Measurements from ENCODE around the gene HYLS1.

HYLS1 gene

DNA sequence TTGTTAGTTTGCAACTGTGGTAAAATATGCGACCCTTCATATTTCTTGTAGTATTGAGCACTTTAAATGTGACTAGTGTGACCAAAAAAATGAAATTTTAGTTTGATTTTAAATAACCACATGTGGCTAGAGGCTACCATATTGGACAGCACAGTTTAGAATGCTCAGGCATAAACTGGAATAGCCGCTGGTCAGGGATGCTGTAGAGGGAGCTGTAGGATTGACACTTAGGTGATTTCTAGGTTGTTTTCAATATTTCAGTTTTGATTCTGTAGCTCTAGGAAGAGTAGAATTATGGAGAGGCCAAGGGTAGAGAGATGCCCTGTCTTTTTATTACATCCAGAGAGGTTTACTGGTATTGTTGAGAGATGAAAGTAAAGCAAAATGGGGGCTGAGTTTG lies 47.6 kb downstream of the HYLS1 start:
- DNase-seq: no peak

DNA sequence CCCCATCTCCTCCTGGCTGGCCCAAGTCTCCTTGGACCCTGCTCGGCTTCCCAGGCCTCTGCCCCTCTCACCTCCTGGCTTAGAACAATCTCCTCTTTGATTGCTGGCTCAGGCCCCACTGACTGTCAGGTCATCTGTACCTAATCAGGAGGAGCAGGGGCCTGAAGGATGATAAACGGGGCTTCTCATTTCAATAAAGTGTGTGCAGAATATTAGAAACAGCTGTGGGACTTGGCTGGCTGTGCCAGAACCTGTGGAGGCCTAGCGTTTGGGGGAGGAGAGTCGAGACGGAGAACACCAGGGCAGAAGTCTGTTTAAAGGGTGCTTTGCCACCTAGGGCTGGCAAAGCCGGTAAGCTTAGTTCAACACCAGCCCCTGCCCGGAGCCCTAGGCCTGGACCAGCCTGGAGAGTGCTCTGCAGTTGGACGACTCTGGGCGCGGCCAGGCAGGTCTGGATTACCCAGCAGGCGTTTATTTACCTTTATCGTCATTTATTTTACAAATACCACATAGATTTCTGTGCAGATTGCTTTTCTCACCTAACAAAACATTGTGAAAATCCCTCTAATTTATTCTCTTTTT lies 48.2 kb downstream of the HYLS1 start:
- no peak for DNase-seq

DNA sequence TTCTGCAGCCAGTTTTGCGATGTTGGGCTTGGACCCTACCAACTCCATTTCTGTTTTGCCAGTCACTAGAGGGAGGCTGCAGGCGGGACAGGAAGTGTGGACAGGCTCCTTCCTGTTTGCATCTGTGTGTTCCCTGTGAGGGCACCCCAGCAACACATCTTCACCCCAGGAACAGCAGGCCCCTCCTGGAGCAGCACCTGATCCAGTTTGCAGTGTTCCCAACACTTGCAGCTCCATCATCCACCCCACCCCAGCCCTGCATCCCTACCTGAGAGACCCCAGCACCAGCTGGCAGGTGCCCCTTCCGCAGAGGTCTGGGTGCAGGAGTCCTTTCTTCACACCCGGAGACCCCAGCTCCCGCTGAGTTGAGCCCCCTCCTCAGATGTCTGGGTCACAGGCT lies 51.0 kb downstream of the HYLS1 start:
- no peak for DNase-seq

DNA sequence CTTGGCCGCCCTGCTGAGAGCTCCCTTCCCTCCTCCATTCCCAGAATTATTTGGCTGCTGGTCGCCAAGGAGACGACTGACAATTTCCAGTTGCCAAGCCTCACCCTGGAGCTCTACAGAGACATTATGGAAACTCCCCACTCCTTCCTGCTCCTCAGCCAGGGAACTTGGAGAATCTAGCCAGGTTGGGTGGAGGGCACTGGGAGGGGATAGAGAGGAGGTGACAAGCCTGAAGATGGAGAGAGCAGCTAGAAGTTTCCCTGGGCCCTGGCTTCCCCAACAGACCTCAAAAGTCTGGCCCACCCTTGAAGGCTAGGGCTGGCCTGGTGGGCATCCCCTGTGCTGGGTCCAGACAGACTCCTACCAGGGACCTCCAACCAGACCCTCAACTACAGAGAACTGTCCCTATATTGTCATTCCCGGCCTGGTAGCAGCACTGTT lies 51.6 kb downstream of the HYLS1 start:
- no peak for DNase-seq

DNA sequence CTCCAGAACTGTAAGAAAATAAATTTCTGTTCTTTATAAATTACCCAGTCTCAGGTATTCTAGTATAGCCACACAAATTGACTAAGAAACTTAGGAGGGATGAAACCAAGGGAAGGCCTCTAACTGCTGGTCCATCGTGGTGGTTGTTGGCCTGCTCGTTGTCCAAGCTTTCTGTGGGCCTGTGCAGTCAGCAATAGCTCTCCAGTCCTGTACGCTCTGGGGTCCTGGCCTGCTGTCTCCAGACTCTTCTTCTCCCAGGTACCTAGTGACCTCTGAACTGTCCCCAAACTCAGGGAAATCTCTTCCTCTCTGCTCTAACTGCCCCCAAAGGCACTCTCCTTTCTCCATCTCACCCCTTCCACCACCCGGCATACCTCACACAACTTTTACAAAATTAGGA lies 52.7 kb downstream of the HYLS1 start:
- no peak for DNase-seq

DNA sequence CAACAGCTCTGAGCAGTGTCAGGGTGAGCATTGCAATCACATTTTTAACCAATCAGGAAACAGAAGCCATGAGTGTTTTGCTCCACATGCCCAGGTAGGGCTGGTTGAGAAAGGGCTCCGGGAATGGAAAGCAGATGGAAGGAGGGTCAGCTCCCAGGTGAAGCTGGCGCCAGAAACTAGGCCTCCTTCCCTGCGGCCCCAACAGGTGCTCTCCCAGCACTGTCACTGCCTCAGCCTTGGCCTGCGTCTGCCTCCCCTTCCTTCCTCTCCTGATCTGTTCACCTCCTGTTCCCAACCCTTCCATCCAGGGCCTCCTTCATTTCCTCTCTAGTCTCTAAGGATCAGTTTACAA lies 53.8 kb downstream of the HYLS1 start:
- no peak for DNase-seq

DNA sequence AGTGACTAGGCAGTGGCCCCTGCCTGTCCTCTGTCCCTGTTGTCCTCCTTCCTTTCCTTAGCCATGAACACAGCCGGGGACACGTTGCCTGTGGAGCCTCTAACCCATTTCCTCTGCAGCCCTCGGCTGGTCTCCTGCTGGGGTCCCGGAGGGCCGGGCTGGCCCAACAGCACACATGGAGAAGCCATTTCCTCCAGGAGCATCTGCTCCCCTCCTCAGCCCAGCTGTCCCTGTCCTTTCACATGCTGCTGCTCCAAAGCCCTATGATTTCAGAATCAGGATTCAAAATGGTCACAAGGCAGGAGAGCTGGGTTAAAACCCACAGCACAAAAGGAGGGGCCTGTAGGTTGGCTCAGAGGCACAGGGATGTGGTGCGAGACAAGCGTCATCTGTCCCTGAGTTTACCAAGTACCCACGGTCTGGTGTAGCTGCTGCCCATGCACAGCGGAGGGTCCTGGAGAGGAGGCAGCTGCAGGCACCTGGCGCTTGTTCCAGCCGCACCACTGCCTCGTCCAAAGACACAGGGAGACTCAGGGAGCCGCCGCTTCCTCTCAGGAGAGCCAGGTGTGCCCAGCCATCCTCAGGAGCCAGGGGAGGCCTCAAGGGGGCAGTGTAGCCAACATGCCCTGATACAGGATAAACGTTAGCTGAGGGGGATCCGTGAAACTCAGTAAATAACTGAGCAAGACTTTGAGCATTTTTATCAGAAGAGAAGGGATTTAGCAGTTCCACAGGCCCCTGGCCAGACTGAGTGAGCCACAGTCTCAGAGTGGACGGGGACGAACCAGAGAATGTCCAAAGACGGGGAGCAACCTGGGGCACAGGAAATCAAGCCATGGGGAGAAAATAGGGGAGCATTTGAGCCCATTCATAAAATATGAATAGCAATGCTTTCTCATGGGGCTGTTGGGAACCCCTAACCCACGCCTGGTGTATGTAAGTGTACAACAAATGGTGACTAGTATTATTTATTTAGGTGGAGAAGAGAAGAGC lies 54.4 kb downstream of the HYLS1 start:
- DNase-seq: no peak

DNA sequence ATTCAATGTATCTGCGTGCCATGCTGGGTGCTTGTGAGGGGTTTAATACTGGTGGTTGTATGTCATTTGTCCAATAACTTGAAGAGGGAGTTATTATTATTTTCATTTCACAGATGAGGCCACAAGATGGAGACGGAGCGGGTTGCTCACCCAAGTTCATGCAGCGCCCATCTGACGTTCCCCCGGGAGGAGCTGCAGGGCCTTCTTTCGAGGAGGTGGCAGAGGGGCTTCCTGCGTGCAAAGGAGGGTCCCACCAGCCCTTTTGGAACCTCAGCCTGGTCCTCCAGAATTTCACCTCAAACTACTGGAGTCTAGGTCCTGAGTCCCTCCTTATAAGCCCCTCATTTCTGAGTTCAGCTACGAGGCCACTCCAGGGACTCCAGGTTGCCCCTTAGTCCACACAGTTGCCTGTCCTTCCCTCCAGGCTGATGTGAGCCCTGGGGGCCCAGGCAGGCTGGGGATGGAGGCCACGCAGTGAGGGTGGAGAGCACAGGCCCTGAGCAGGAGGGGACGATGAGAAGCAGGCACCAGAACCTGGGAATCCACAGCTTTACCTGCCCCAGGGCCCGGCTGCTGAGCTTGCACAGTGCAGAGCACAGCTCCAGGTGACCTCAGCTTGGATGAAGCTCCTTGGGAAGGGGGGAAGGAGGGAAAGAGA lies 55.4 kb downstream of the HYLS1 start:
- DNase-seq: no peak

DNA sequence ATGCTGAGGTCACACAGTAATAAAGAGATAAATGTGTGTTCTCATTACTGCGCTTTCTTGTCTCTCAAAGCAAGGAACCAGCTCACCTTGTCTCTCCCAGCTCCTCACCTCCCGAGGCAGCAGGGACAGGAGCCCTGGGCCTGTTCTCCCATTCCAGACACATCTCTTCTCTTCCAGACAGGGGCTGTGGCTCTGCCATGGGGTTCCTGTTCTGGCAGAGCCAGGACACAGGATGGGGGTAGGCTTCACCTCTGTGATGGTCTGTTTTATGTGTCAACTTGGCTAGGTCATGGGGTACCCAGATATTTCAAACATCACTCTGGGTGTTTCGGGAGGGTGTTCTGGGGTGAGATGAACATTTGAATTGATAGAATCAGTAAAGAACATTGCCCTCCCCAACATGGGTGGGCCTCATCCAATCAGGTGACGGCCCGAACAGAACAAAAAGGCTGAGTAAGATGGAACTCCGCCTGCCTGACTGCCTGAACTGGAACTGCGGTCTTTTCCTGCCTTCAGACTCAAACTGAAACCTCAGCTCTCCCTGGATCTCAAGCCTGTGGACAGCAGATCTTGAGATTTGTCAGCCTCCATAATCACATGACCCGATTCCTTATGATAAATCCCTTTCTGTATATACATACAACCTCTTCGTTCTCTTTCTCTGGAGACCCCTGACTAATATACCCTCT lies 56.3 kb downstream of the HYLS1 start:
- DNase-seq: no peak

DNA sequence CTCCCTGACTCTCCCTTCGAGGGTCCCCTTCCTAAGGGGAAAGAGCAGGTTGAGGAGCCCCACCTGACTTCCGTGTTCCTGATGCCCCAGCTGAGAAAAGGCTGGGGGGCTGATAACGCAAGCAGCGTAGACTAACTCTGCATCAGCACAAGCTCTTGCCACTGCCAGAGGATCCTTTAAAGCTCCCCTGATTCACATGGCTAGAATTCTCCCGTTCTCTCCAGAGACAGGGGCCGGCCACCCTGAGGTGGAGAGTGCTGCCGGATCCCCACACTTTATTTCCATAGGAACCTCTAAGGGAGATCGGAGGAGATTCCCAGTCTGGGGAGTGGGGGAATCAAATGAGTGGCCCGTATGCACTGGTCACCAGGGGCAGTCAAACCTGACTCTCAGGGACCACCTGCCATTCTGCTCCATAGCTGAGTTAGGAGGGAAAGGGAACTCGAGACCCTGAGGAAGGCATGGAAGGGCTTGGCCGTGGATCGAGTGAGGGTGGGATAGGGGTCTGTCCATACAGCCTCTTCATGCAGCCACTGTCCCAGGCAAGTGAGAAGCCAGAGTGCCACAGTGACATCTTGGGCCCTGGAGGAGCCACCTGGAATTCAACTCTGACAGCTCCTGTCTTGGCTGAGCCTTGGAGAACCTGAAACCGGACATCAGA lies 57.0 kb downstream of the HYLS1 start:
- no peak for DNase-seq

DNA sequence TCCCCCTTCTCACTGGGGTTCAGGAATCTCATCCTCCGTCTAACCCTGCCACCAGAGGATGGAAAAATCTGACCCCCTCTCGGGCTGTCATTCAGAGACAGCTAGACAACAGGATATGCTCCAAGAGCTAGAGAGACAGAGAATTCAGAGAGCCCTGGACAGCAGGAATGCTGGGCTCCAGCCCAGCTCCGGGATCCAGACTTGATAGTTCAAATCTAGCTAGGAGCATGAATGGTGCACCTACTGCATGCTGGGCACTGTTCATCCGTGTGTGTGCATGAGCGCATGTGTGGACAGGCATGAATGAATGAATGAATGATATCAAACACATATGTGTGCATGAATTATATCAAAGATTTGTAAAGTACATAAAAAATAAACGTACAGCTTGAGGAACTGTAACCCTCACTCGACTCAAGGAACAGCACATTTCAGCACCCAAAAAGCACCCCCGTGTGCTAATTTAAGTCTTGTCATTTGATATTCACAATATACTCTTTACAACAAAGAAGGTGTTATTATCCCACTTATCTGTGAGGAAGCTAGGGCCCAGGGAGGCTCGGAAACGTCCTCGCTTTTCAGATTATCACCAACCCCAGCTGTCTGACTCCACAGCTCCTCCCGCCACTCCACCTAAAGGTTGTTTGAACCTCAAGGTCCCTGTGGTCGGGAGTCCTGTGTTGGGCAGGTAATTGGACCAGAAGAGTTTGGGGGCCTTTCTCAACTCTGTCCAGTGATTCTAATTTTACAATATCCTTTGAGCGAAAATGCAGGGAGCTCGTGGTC lies 57.7 kb downstream of the HYLS1 start:
- DNase-seq: no peak

DNA sequence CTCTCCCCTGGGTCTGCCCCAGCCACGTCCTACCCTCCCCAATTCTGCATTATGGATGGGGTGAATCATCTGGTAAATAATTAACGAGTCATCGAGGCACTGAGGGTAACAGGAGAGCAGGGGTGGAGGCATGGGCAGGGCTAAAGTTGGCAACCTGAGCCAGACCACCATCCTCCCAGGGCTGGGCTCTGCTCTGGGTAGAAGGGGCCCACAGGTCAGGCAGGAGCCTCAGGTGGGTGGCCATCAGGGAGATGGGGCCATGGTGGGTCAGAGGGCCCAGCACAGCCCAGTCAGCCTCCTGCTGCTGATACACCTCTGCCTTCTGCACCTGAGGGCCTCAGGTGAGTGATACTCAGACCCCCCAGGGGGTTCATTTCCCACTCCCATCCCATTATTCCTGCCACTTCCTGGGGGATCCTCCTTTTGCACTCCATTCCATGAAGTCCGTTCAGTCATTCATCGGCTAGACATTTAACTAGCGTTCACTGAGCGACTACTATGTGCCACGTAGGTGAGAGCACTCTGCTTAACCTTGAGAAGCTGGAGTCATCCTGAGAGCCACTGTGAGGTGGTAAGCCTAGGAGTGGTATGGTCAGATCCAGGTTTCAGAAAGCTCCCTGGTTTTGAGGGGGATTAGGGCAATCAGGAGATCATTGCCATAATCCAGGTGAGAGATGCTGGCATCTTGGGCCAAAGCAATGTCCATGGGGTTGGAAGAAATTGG lies 58.5 kb downstream of the HYLS1 start, which contains the start of gene VSIG10L2:
VSIG10L2 (plus strand) TSS at position 248 of the 724 bp plus-strand sequence; CDS start at position 260, 12 bp downstream.
- no peak for DNase-seq

DNA sequence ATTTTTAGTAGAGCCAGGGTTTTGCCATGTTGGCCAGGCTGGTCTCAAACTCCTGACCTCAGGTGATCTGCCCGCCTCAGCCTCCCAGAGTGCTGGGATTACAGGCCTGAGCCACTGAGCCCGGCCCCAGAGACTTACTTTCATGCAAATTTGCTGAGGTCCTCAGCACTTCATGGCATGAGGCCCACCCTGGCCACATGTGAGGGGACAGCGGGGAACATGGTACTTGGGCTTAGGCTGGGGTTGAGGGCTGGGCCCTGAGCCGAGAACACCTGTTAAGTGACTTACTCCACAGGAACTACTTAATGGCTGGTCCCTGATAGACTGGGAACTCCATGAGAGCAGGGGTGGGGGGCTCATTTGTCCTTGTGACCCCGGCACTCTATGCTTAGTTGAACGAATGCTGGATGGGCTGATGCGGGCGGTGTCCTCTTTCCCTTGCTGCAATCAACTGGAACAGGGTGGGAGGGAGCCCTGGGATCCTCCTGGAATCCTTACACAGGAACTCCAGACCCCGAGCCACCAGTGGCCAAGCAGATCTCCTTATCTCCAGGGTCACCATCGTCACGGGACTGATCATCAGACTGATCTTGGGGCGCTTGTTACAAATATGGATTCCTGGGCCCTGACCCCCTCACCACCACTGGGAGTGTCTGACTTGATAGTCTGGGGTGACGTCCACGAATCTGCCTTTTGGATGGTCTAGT lies 59.4 kb downstream of the HYLS1 start:
- no peak for DNase-seq

DNA sequence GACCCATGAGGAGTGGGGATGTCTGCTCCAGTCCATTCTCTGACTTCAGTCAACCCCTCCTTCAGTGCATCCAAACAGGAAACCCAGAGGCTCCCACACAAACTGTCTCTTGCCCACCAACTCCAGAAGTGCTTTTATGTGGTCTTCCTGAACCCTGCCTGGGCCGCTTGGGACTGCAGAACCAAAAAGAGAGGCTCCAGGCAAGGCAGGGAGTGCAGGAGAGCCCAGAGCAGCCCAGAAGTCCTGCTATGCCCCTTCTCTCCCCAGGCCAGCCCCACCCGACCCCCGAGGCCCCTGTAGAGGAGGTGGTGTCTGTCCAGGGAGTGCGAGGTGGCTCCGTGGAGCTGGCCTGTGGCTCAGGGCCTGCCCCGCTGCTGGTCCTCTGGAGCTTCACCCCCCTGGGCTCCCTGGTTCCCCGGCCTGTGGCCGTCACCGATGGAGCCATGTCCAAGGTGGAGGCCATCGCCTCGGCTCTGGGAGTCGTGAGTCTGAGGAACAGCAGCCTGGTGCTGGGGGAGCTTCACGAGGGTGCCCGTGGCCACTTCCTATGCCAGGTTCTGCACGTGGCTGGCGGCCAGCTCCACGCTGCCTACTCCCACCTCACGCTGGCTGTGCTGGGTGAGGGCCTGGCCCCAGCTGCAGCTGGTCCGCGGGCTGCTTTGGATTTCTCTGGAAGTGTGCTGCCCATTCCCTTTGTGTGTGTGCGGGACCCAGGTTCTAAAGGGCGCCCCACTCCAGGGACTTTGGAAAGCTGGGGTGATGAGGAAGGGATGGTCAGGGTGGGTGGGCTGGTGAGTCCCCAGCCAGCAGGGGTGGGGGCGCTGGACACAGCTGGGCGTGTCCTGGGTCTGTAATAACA lies 60.2 kb downstream of the HYLS1 start:
- no peak for DNase-seq

DNA sequence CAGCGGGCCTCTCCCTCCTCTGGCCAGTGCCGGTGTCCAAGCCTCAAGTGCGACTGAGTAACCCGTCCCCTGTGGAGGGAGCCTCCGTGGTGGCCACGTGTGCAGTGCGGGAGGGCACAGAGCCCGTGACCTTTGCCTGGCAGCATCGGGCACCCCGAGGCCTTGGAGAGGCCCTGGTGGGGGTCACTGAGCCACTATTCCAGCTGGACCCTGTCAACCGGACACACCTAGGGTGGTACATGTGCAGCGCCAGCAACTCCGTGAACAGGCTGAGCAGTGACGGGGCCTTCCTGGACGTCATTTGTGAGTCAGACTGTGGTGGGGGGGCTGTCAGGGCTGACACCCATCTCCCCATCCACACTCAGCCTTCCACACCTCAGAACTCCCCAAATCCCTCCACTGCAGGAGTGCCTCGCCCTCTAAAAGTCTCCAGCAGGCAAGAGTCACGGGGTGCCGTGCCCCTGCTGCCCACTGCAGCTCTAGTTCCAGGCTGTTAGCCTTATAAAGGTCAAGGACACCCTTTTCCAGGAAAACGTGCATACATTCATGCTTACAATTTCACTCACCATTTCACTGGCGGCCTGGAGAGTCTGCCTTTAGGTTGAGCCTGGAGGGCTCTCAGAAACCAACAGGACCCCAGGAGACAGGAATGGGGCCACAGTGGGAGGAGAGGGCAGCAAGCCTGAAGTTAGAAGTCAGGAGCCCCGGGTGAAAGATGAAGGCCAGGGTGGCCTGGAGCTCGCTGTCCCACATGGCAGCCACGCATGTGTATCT lies 61.0 kb downstream of the HYLS1 start:
- DNase-seq: no peak

DNA sequence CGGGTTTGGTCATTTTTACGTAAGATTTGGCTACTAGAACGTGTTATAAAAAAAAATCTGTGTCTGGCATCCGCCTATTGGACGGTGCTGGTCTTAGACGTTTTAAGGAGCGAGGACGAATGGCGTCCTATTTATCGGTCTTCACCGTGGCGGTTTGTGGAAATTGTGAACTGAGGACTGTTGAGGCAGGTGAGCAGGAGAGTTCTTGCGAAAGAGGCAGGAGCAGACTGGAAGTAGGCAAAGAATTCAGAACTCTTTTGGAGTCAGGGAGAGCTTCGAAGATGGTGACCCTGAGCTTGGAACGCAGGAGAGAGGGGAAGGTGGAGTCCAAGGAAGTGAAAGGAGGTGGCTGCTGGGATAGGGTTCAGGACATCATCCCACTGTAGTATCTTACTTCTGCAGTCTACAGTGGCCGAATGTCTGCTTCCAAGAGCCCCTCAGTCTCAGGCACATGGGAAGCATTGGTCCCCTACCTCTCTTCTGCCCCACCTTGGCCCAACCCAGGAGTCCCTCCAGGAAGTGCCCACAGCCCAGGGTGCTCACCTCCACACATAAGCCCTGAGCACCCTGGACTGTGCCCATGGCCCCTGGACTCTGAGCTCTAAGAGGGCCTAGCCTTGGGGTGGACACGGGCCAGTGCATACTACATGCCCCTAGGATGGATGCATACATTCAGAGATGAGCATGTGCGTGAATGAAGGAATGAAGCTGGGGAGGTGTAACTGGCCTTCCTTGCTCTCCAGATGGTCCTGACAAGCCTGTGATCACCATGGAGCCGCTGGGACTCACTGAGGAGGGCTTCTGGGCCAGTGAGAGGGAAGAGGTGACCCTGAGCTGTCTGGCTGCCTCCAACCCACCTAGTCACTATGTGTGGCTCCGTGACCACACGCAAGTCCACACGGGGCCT lies 62.1 kb downstream of the HYLS1 start:
- no peak for DNase-seq

DNA sequence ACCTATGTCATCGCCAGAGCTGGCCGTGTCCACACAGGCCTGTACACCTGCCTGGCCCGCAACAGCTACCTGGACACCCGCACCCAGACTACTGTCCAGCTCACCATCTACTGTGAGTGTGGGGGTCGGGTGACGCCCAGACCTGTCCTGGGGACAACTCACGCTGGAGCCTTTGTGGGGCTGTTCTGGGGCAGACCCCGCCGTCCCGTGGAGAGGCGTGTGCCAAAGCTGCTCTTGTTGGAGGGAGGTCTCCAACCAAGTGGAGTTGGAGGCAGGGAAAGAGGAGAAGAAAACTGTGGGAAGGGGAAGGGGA lies 62.7 kb downstream of the HYLS1 start:
- no peak for DNase-seq
